ENCODE measurements around the gene KTN1. TPM values are rescaled to one million over a fixed set of nuclear protein-coding genes. Genes with fewer than 3 reads are reported as not detected.

Gene KTN1
- total RNA-seq, 4 donors from 2014 or later = 138 to 186 (median 176) TPM

- TF ChIP-seq, protein P1, sequence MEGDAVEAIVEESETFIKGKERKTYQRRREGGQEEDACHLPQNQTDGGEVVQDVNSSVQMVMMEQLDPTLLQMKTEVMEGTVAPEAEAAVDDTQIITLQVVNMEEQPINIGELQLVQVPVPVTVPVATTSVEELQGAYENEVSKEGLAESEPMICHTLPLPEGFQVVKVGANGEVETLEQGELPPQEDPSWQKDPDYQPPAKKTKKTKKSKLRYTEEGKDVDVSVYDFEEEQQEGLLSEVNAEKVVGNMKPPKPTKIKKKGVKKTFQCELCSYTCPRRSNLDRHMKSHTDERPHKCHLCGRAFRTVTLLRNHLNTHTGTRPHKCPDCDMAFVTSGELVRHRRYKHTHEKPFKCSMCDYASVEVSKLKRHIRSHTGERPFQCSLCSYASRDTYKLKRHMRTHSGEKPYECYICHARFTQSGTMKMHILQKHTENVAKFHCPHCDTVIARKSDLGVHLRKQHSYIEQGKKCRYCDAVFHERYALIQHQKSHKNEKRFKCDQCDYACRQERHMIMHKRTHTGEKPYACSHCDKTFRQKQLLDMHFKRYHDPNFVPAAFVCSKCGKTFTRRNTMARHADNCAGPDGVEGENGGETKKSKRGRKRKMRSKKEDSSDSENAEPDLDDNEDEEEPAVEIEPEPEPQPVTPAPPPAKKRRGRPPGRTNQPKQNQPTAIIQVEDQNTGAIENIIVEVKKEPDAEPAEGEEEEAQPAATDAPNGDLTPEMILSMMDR (IDR thresholded peaks at IDR 0.05; ENCODE audit: low read depth) = no peak
Observed at GRCh38 chr14:55578511-55578910, 1.5 kb upstream of the KTN1 start.

DNA sequence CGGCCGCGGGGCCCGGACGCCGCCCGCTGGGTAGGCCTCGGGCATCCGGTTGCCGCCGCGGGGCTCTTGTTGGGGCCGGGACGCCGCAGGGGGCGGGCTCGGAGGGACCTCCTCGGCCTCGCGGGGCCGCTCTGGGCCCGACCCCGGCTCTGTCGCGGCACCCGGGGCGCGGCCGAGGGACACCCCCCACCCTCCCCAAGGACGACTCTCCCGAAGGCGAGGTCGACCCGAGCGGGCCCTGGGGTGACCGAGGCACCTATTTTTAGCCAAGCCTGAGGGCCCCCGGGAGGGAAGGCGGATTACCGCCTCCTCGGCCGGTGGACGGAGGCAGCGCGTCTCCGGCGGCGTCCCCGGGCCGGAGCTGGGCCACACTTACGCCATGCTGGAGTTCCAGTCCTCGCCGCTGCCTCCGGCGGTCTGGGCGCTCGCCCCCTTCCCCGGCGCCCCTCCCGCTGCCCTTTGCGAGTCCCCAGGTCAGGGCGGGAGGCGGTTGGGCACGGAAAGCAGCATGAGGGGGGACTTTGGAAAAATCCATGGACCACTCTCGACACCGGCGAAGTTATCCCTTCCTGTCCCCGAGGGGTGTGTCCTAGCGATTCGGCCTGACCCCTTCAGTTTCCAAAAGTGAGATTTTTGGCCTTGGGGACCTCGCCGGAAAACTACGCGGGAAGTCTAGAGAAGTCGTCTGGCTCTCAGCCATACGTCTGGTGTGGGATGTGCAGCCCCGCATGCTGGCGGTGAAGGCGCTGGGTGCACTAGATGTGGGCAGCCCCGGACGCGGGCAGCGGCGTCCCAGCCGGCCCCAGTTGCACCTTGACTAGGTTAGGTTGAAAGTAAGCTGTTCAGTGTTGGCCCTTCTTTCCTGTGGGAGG lies 699 bp downstream of the KTN1 start:
- TF ChIP-seq, protein P1 (IDR thresholded peaks at IDR 0.05; ENCODE audit: low read depth) = no peak

DNA sequence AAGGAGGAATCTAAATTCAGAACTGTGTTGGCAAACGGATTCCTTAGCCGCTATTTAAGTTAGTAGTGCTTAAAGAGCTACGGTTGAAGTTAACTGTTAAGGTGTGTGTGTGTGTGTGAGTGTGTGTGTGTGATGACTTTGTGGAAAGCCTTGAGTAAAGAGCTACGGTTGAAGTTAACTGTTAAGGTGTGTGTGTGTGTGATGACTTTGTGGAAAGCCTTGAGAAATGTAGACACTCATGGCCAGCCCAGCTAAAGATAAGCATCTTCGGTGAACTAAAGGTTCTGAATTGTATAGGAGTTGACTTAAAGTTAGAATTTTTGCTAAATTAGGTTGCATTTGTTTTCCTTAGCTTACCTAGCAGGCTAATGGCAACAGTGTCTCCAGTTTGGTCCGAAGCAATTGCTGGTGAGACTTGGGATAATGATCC lies 1.4 kb downstream of the KTN1 start:
- TF ChIP-seq, protein P1 (IDR thresholded peaks at IDR 0.05; ENCODE audit: low read depth) = no peak

- TF ChIP-seq, protein P1 (IDR thresholded peaks at IDR 0.05; ENCODE audit: low read depth) = no peak
Observed at GRCh38 chr14:55582746-55583145, 2.7 kb downstream of the KTN1 start.

GRCh38 chr14:55583942-55584468 lies 4.0 kb downstream of the KTN1 start:
- TF ChIP-seq, protein P1 (IDR thresholded peaks at IDR 0.05; ENCODE audit: low read depth) = no peak

GRCh38 chr14:55585854-55586253 lies 5.8 kb downstream of the KTN1 start:
- TF ChIP-seq, protein P1 (IDR thresholded peaks at IDR 0.05; ENCODE audit: low read depth) = no peak

DNA sequence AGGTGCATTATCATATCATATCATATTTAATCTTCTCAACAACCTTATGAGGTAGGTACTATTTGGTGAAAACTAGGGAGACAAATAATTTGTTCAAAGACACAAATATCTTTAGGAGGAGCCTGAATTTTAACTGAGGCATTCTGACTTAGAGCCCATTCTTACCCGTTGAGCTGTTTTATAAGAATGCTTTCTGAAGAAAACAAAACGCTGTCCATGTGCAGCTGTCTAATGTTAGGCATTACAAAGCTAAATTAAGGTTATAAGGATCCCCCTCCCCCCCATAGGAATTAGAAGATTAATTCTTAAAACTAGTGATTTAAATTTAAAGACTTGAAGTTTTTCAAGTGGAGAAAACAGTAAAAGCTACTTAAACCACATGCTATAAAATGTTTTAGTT lies 6.4 kb downstream of the KTN1 start:
- TF ChIP-seq, protein P1 (IDR thresholded peaks at IDR 0.05; ENCODE audit: low read depth) = no peak
